HUES6 (cell line): Measurements from ENCODE around the gene DRAP1.

Experiments
- H3K27ac ChIP-seq: 2 replicates; pipeline ENCODE4 v1.7.0; 2013; ENCODE audit warnings: low read depth, mild to moderate bottlenecking, low read length, inconsistent platforms
- H3K27me3 ChIP-seq: 2 replicates; pipeline ENCODE4 v1.6.1; 2013; ENCODE audit warnings: low read length; ENCODE audit not compliant: control insufficient read depth, insufficient read depth
- H3K36me3 ChIP-seq: 2 replicates; pipeline ENCODE4 v1.6.1; 2013; ENCODE audit warnings: low read length; ENCODE audit not compliant: control insufficient read depth, insufficient read depth
- H3K4me1 ChIP-seq: 2 replicates; pipeline ENCODE4 v1.6.1; 2013; ENCODE audit warnings: low read length; ENCODE audit not compliant: control insufficient read depth, insufficient read depth
- H3K4me3 ChIP-seq: 2 replicates; pipeline ENCODE4 v1.5.1; 2013; ENCODE audit warnings: low read depth, low read length
- H3K9ac ChIP-seq: one replicate; pipeline ENCODE4 v1.6.1; 2013; ENCODE audit warnings: mild to moderate bottlenecking, low read length
- H3K9me3 ChIP-seq: 2 replicates; pipeline ENCODE4 v1.6.1; 2013; ENCODE audit warnings: low read depth, low read length; ENCODE audit not compliant: control insufficient read depth, insufficient read depth

Gene DRAP1

GRCh38 chr11:65880844-65881421 is 38.3 kb upstream of the DRAP1 start:
- no peaks in the 10 kb centered on the region for H3K4me1 ChIP-seq
- H3K27me3 ChIP-seq, result no peaks in the 10 kb centered on the region
- no peak overlapping the region for H3K4me3 ChIP-seq
- H3K9ac ChIP-seq, result no peak overlapping the region
- peaks cover 41% of the 10 kb centered on the region for H3K36me3 ChIP-seq
- no peak overlapping the region for H3K27ac ChIP-seq
- H3K9me3 ChIP-seq, result no peaks in the 10 kb centered on the region

- H3K9ac ChIP-seq, result no peak overlapping the region
- no peak overlapping the region for H3K27ac ChIP-seq
- H3K4me1 ChIP-seq, result peaks cover 2% of the 10 kb centered on the region
- H3K27me3 ChIP-seq, result no peaks in the 10 kb centered on the region
- H3K36me3 ChIP-seq, result peaks cover 53% of the 10 kb centered on the region
- H3K4me3 ChIP-seq, result no peak overlapping the region
- H3K9me3 ChIP-seq, result no peaks in the 10 kb centered on the region
Observed at GRCh38 chr11:65882120-65883057, 36.8 kb upstream of the DRAP1 start.

DNA sequence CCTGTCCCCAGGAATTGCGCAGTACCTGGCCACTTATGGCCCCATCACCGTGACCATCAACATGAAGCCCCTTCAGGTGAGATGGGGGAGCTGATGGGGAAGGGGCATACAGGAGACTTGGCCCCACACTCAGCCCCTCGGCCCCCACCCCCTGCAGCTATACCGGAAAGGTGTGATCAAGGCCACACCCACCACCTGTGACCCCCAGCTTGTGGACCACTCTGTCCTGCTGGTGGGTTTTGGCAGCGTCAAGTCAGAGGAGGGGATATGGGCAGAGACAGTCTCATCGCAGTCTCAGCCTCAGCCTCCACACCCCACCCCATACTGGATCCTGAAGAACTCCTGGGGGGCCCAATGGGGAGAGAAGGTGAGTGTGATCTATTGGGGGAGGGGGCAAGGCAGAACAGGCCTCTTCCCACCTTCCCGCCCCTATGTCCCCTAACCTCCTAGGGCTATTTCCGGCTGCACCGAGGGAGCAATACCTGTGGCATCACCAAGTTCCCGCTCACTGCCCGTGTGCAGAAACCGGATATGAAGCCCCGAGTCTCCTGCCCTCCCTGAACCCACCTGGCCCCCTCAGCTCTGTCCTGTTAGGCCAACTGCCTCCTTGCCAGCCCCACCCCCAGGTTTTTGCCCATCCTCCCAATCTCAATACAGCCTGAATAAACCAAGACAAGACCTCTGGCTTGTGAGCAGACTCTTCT is 36.0 kb upstream of the DRAP1 start:
- H3K4me1 ChIP-seq, result peaks cover 5% of the 10 kb centered on the region
- no peaks in the 10 kb centered on the region for H3K9me3 ChIP-seq
- H3K27me3 ChIP-seq, result no peaks in the 10 kb centered on the region
- H3K4me3 ChIP-seq, result no peak overlapping the region
- no peak overlapping the region for H3K9ac ChIP-seq
- no peak overlapping the region for H3K27ac ChIP-seq
- H3K36me3 ChIP-seq, result peaks cover 53% of the 10 kb centered on the region

GRCh38 chr11:65883786-65884715 is 35.2 kb upstream of the DRAP1 start:
- Histone ChIP-seq H3K27ac (no peak overlapping the region), H3K4me3 (no peak overlapping the region), H3K9me3 (no peaks in the 10 kb centered on the region), H3K36me3 (peaks cover 53% of the 10 kb centered on the region), H3K27me3 (peaks cover 1% of the 10 kb centered on the region; the same call in 1 of the 2 replicates), H3K4me1 (peaks cover 6% of the 10 kb centered on the region), H3K9ac (no peak overlapping the region)

GRCh38 chr11:65884716-65885092 is 34.5 kb upstream of the DRAP1 start:
- H3K27me3 ChIP-seq, result peaks cover 8% of the 10 kb centered on the region
- no peak overlapping the region for H3K27ac ChIP-seq
- no peaks in the 10 kb centered on the region for H3K9me3 ChIP-seq
- no peak overlapping the region for H3K4me3 ChIP-seq
- peaks cover 9% of the 10 kb centered on the region for H3K4me1 ChIP-seq
- H3K36me3 ChIP-seq, result peaks cover 53% of the 10 kb centered on the region
- H3K9ac ChIP-seq, result no peak overlapping the region

GRCh38 chr11:65885231-65885630 is 34.0 kb upstream of the DRAP1 start:
- Histone ChIP-seq H3K36me3 (peaks cover 53% of the 10 kb centered on the region), H3K9me3 (no peaks in the 10 kb centered on the region), H3K4me3 (no peak overlapping the region), H3K27me3 (peaks cover 13% of the 10 kb centered on the region), H3K4me1 (peaks cover 15% of the 10 kb centered on the region), H3K27ac (no peak overlapping the region), H3K9ac (no peak overlapping the region)

GRCh38 chr11:65885808-65886536 is 33.3 kb upstream of the DRAP1 start:
- peaks cover 14% of the 10 kb centered on the region for H3K27me3 ChIP-seq
- no peak overlapping the region for H3K9ac ChIP-seq
- H3K9me3 ChIP-seq, result no peaks in the 10 kb centered on the region
- peaks cover 53% of the 10 kb centered on the region for H3K36me3 ChIP-seq
- no peak overlapping the region for H3K27ac ChIP-seq
- H3K4me1 ChIP-seq, result peaks cover 15% of the 10 kb centered on the region
- H3K4me3 ChIP-seq, result no peak overlapping the region

DNA sequence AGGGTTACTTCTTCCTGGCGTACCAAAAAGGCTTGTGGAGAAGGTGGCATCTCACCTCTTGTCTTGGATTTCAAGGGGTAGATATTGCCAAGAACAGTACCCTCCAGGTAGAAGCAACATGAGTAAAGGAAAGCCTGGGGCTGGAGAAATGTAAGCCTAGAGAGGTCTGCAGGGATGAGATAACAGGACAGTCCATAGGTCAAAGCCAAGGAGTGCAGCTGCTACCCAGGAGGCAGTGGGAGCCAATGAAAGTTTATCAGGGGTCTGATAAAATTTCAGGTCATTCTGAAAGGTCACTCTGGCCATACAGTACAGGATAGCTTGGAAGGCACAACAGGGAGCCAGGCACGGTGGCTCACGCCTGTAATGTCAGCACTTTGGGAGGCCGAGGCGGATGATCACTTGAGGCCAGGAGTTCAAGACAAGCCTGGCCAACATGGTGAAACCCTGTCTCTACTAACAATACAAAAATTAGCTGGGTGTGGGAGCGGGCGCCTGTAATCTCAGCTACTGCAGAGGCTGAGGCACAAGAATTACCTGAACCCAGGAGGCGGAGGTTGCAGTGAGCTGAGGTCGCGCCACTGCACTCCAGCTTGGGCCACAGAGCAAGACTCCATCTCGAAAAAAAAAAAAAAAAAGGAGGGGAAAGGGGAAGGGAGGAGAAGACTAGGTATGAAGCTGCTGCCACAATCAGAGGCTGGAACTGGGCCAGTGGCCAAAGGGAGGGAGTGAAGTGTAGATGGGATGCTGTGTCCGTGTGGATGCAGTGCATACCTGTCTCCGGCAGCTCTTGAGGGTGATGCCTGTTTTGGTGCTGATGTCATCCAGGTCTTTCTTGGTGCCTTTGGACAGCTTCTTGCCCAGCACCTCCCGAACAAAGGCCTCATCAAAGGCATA is 32.2 kb upstream of the DRAP1 start:
- H3K27ac ChIP-seq, result no peak overlapping the region

DNA sequence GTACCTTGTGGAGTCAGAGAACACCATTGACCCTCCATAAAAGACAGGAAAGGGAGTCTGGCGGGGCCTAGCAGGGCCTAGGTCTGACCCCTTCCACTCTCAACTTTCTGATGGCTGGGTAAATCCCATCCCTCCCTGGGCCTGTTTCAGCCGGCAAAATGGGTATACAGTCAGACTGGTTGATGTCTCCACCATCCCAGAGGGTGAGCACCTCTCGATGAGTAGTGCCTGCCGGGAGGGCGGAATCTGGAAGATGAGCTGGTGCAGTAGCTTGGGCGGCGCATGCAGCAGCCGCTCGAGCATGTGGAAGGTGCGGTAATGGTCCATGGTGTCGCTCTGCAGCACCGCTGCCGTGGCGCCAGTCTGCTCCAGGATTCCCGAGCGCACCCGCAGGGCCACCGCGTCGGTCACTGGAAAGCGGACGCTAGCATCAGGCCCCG is 31.5 kb upstream of the DRAP1 start:
- Histone ChIP-seq H3K27ac (no peak overlapping the region), H3K36me3 (peaks cover 41% of the 10 kb centered on the region), H3K4me3 (peak overlapping the region; percentile 94)

More for the DNA sequence above, 32.2 kb upstream of the DRAP1 start:
- Histone ChIP-seq H3K36me3 (peaks cover 48% of the 10 kb centered on the region), H3K4me3 (peak overlapping the region; percentile 94), H3K9me3 (no peaks in the 10 kb centered on the region), H3K4me1 (peaks cover 19% of the 10 kb centered on the region), H3K27me3 (peaks cover 14% of the 10 kb centered on the region), H3K9ac (peak overlapping the region; percentile 63)

More for the DNA sequence above, 31.5 kb upstream of the DRAP1 start:
- peaks cover 14% of the 10 kb centered on the region for H3K27me3 ChIP-seq
- H3K9me3 ChIP-seq, result no peaks in the 10 kb centered on the region
- H3K4me1 ChIP-seq, result peaks cover 22% of the 10 kb centered on the region
- peak overlapping the region; percentile 63 for H3K9ac ChIP-seq
